Measurements from ENCODE around the gene TMEM200B.

- TF ChIP-seq CTCF (conservative IDR thresholded peaks at IDR 0.05; ENCODE audit: low read depth, low read length) (no peak), EZH2 (IDR thresholded peaks at IDR 0.05; ENCODE audit: borderline replicate concordance, low read depth, low read length, poor library complexity, severe bottlenecking) (no peak)
Observed at GRCh38 chr1:29171089-29171488, 47.4 kb upstream of the TMEM200B start.
